ENCODE data around the gene RPL39.
"Not testable (repeated sequence)": the region's sequence is repeated elsewhere in the genome, so short reads cannot be mapped to it uniquely, and the experiment has no call there.

GRCh38 chrX:119769388-119769787 lies 22.0 kb downstream of the RPL39 start:
- not testable (repeated sequence) for TF ChIP-seq CTCF (IDR thresholded peaks at IDR 0.05; ENCODE audit: control extremely low read depth in 1 of 3, insufficient read depth in 1 of 3, low read depth in 1 of 3, low read length in 3 of 3); HDAC6 (IDR thresholded peaks at IDR 0.05; ENCODE audit: low read depth, low read length); GABPA (IDR thresholded peaks at IDR 0.05; ENCODE audit: borderline replicate concordance, insufficient read depth, low read length); HDAC2 (IDR thresholded peaks at IDR 0.05; ENCODE audit: borderline replicate concordance in 1 of 2, low read depth in 2 of 2, low read length in 2 of 2); POLR2A (IDR thresholded peaks at IDR 0.05; ENCODE audit: control extremely low read depth in 1 of 2, low read depth in 2 of 2, low read length in 2 of 2); ZNF274 (IDR thresholded peaks at IDR 0.05; ENCODE audit: borderline replicate concordance, extremely low read depth, low read length); CHD2 (IDR thresholded peaks at IDR 0.05; ENCODE audit: low read length); EZH2 (IDR thresholded peaks at IDR 0.05; ENCODE audit: low read depth, low read length, severe bottlenecking); CHD7 (IDR thresholded peaks at IDR 0.05; ENCODE audit: insufficient replicate concordance, low read length); MAX (IDR thresholded peaks at IDR 0.05); CBX5 (IDR thresholded peaks at IDR 0.05; ENCODE audit: low read depth, low read length)
